HEK293T (cell line): ENCODE results near the gene C9orf43.

ENCODE experiments used
- CTCF ChIA-PET: fragments of 350-600 bp; formaldehyde crosslinking; extraction: SDS; loops from one replicate; lab custom pipeline; 2021; ENCODE audit warnings: antibody characterized with exemption, inconsistent platforms; lab: Yijun Ruan, JAX
- POLR2A ChIA-PET: fragments of 350-600 bp; formaldehyde crosslinking; extraction: SDS; loops from one replicate; lab custom pipeline; 2020; ENCODE audit warnings: antibody characterized with exemption, inconsistent platforms; lab: Yijun Ruan, JAX
- DNase-seq: peaks from one replicate; pipeline ENCODE4 v3.0.0; 2012; ENCODE audit warnings: mixed read lengths; ENCODE audit errors: extremely low spot score
- ARNT ChIP-seq: fragments of 450-650 bp; IDR thresholded peaks from 2 replicates; pipeline ENCODE4 v1.6.1; 2017; ENCODE audit warnings: mild to moderate bottlenecking
- BHLHE40 ChIP-seq: fragments of 450-650 bp; IDR thresholded peaks from 2 replicates; pipeline ENCODE4 v1.6.1; 2016; ENCODE audit warnings: mild to moderate bottlenecking, moderate library complexity, borderline replicate concordance
- CTBP1 ChIP-seq: fragments of 450-650 bp; IDR thresholded peaks from 2 replicates; pipeline ENCODE4 v1.6.1; 2016; ENCODE audit warnings: borderline replicate concordance
- ELF4 ChIP-seq: fragments of 450-650 bp; IDR thresholded peaks from 2 replicates; pipeline ENCODE4 v1.6.1; 2017; ENCODE audit warnings: antibody characterized with exemption
- FOXA1 ChIP-seq: fragments of 450-650 bp; IDR thresholded peaks from 2 replicates; pipeline ENCODE4 v1.6.1; 2016; ENCODE audit warnings: mild to moderate bottlenecking
- FOXK2 ChIP-seq: fragments of 450-650 bp; IDR thresholded peaks from 2 replicates; pipeline ENCODE4 v1.6.1; 2016; ENCODE audit warnings: mild to moderate bottlenecking
- FOXM1 ChIP-seq: fragments of 450-650 bp; IDR thresholded peaks from 2 replicates; pipeline ENCODE4 v1.6.1; 2017; ENCODE audit warnings: mild to moderate bottlenecking, borderline replicate concordance
- HDGF ChIP-seq: fragments of 450-650 bp; IDR thresholded peaks from 2 replicates; pipeline ENCODE4 v1.6.1; 2017; ENCODE audit warnings: antibody characterized with exemption, borderline replicate concordance
- L3MBTL2 ChIP-seq: fragments of 450-650 bp; conservative IDR thresholded peaks from 2 replicates; pipeline ENCODE4 v1.6.1; 2016; ENCODE audit warnings: mild to moderate bottlenecking
- LEF1 ChIP-seq: fragments of 450-650 bp; IDR thresholded peaks from 2 replicates; pipeline ENCODE4 v1.6.1; 2017; ENCODE audit warnings: mild to moderate bottlenecking, borderline replicate concordance
- NFRKB ChIP-seq: fragments of 450-650 bp; IDR thresholded peaks from 2 replicates; pipeline ENCODE4 v1.6.1; 2016; ENCODE audit warnings: mild to moderate bottlenecking, moderate library complexity
- PKNOX1 ChIP-seq: fragments of 450-650 bp; IDR thresholded peaks from 2 replicates; pipeline ENCODE4 v1.6.1; 2016
- SP1 ChIP-seq: fragments of 450-650 bp; IDR thresholded peaks from 2 replicates; pipeline ENCODE4 v1.6.1; 2017
- SUZ12 ChIP-seq: fragments of 450-650 bp; IDR thresholded peaks from 2 replicates; pipeline ENCODE4 v1.6.1; 2016; ENCODE audit warnings: mild to moderate bottlenecking
- TARDBP ChIP-seq: fragments of 450-650 bp; IDR thresholded peaks from 2 replicates; pipeline ENCODE4 v1.6.1; 2016
- ZNF384 ChIP-seq: fragments of 450-650 bp; IDR thresholded peaks from 2 replicates; pipeline ENCODE4 v1.6.1; 2016

The C9orf43 gene

GRCh38 chr9:113446323-113446740 is 35.8 kb downstream of the C9orf43 start:
- ChIA-PET POLR2A (interaction anchor here (2.1 kb wide), 1 partner anchor 36 kb away, joined by 4 read pairs; the partner anchor contains the start of genes C9orf43 and POLE3), CTCF (interaction anchor here (0.6 to 2.8 kb wide), 12 partner anchors 9 to 436 kb away, joined by 3 to 38 read pairs (median 7); partner anchors contain the start of gene ALAD)
- TF ChIP-seq ARNT (no peak), FOXM1 (no peak)
- peak; percentile 50 for DNase-seq

- CTCF ChIA-PET = no interaction called here
- no peak for TF ChIP-seq ARNT
- POLR2A ChIA-PET = no interaction called here
- DNase-seq = no peak
These were observed 38.8 kb downstream of the C9orf43 start for GRCh38 chr9:113449376-113449775.

- POLR2A ChIA-PET = no interaction called here
- no peak for DNase-seq
- TF ChIP-seq SP1 (no peak), SUZ12 (no peak), FOXK2 (no peak), BHLHE40 (no peak), ZNF384 (no peak), TARDBP (no peak), PKNOX1 (no peak), FOXA1 (no peak), HDGF (no peak), L3MBTL2 (no peak), ARNT (no peak), CTBP1 (no peak)
- CTCF ChIA-PET = no interaction called here
These were observed 41.6 kb downstream of the C9orf43 start for GRCh38 chr9:113452113-113452605.

GRCh38 chr9:113454914-113455761 is 44.6 kb downstream of the C9orf43 start:
- no peak for TF ChIP-seq HDGF
- TF ChIP-seq BHLHE40 = no peak
- no peak for TF ChIP-seq L3MBTL2
- no peak for TF ChIP-seq FOXK2
- TF ChIP-seq LEF1 = no peak
- TF ChIP-seq ZNF384 = no peak
- no peak for TF ChIP-seq TARDBP
- no peak for TF ChIP-seq NFRKB
- TF ChIP-seq FOXM1 = no peak
- no peak for TF ChIP-seq ELF4
- ChIA-PET POLR2A (interaction anchor here (0.6 to 0.8 kb wide), 2 partner anchors 9 to 1083 kb away, joined by 3 read pairs; no protein-coding TSS in a partner anchor), CTCF (interaction anchor here (0.6 to 1.7 kb wide), 7 partner anchors 9 to 204 kb away, joined by 3 to 8 read pairs (median 5); no protein-coding TSS in a partner anchor)
- DNase-seq = peak; percentile 12

GRCh38 chr9:113456235-113456634 is 45.7 kb downstream of the C9orf43 start:
- no peak for DNase-seq
- TF ChIP-seq TARDBP (no peak), FOXA1 (no peak)
- ChIA-PET POLR2A (no interaction called here), CTCF (interaction anchor here (0.8 kb wide), 1 partner anchor 109 kb away, joined by 5 read pairs; no protein-coding TSS in a partner anchor)

- DNase-seq = no peak
- POLR2A ChIA-PET = no interaction called here
- CTCF ChIA-PET = no interaction called here
- TF ChIP-seq FOXM1 = no peak
These were observed 50.7 kb downstream of the C9orf43 start for GRCh38 chr9:113461285-113461684.

- ChIA-PET CTCF (no interaction called here), POLR2A (no interaction called here)
- no peak for TF ChIP-seq CTBP1
- no peak for TF ChIP-seq HDGF
- TF ChIP-seq FOXM1 = no peak
- TF ChIP-seq ZNF384 = no peak
- no peak for TF ChIP-seq TARDBP
- TF ChIP-seq ELF4 = no peak
- TF ChIP-seq FOXA1 = no peak
- no peak for TF ChIP-seq SUZ12
- no peak for TF ChIP-seq PKNOX1
- no peak for DNase-seq
These were observed 51.4 kb downstream of the C9orf43 start for GRCh38 chr9:113461943-113462342.
